GM23338 (cell line): ENCODE measurements around the gene ARHGAP11A. TPM values are rescaled to one million over a fixed set of nuclear protein-coding genes. Genes with fewer than 3 reads are reported as not detected.

Experiments
- ATAC-seq: fragments of 200-7000 bp; cut with Tn5 transposase; 3 replicates; pipeline ENCODE4 v1.9.1; 2020
- DNase-seq: peaks from one replicate; pipeline ENCODE4 v3.0.0-alpha.2; 2015; ENCODE audit warnings: low spot score
- H2AFZ ChIP-seq: fragments of 200-600 bp; sonication (generic); 2 replicates; pipeline ENCODE4 v1.8.0; 2016; ENCODE audit warnings: antibody characterized with exemption, mild to moderate bottlenecking, moderate library complexity
- H3F3A ChIP-seq: fragments of 200-600 bp; sonication (generic); replicated peaks from 2 replicates; pipeline ENCODE4 v1.8.0; 2017; ENCODE audit warnings: antibody characterized with exemption, mixed run types, low read depth
- H3K27ac ChIP-seq: fragments of 200-600 bp; sonication (generic); 2 replicates; pipeline ENCODE4 v1.6.1; 2016; ENCODE audit warnings: low read depth
- H3K27me3 ChIP-seq: fragments of 200-600 bp; sonication (generic); 2 replicates; pipeline ENCODE4 v1.8.0; 2016; ENCODE audit warnings: mild to moderate bottlenecking, mixed run types, moderate library complexity; ENCODE audit not compliant: insufficient read depth
- H3K36me3 ChIP-seq: fragments of 200-600 bp; sonication (generic); 2 replicates; pipeline ENCODE4 v1.8.0; 2016; ENCODE audit warnings: mild to moderate bottlenecking; ENCODE audit not compliant: insufficient read depth
- H3K4me1 ChIP-seq: fragments of 200-600 bp; sonication (generic); 2 replicates; pipeline ENCODE4 v1.8.0; 2016; ENCODE audit warnings: mild to moderate bottlenecking, moderate library complexity; ENCODE audit not compliant: insufficient read depth
- H3K4me2 ChIP-seq: fragments of 200-600 bp; sonication (generic); 2 replicates; pipeline ENCODE4 v1.7.1; 2017; ENCODE audit warnings: mixed run types
- H3K4me3 ChIP-seq: fragments of 200-600 bp; sonication (generic); 2 replicates; pipeline ENCODE4 v1.6.1; 2016; ENCODE audit warnings: mixed run types
- H3K79me2 ChIP-seq: fragments of 200-600 bp; sonication (generic); replicated peaks from 2 replicates; pipeline ENCODE4 v1.8.0; 2017; ENCODE audit warnings: mild to moderate bottlenecking; ENCODE audit not compliant: insufficient read depth
- H3K9me2 ChIP-seq: fragments of 200-600 bp; sonication (generic); 2 replicates; pipeline ENCODE4 v1.8.0; 2017; ENCODE audit not compliant: insufficient read depth
- H4K20me1 ChIP-seq: fragments of 200-600 bp; sonication (generic); replicated peaks from 2 replicates; pipeline ENCODE4 v1.8.0; 2017; ENCODE audit warnings: mild to moderate bottlenecking; ENCODE audit not compliant: insufficient read depth
- H3K27ac Mint-ChIP-seq: 2 replicates; pipeline ENCODE4 v1.8.0; 2020; ENCODE audit warnings: inconsistent platforms, mild to moderate bottlenecking, moderate library complexity, mixed read lengths
- H3K27me3 Mint-ChIP-seq: 3 replicates; pipeline ENCODE4 v1.8.0; 2022; ENCODE audit warnings: low read depth, mild to moderate bottlenecking, moderate library complexity, mixed read lengths, inconsistent platforms; ENCODE audit not compliant: insufficient read depth, poor library complexity
- H3K36me3 Mint-ChIP-seq: 3 replicates; pipeline ENCODE4 v1.8.0; 2021; ENCODE audit warnings: low read depth, mild to moderate bottlenecking, inconsistent platforms, moderate library complexity, mixed read lengths
- H3K4me1 Mint-ChIP-seq: 3 replicates; pipeline ENCODE4 v1.8.0; 2020; ENCODE audit warnings: mild to moderate bottlenecking, inconsistent platforms, mixed read lengths
- H3K4me3 Mint-ChIP-seq: 3 replicates; pipeline ENCODE4 v1.8.0; 2021; ENCODE audit warnings: moderate library complexity, mild to moderate bottlenecking, inconsistent platforms, mixed read lengths
- H3K9me3 Mint-ChIP-seq: 3 replicates; pipeline ENCODE4 v1.8.0; 2020; ENCODE audit warnings: moderate library complexity, mild to moderate bottlenecking, inconsistent platforms, mixed read lengths
- CREB1 ChIP-seq: fragments of 250-450 bp; sonication (Bioruptor Pico); IDR thresholded peaks from 2 replicates; pipeline ENCODE4 v1.5.0; 2020; ENCODE audit warnings: low read depth, mild to moderate bottlenecking, moderate library complexity
- ETS1 ChIP-seq: IDR thresholded peaks from 2 replicates; pipeline ENCODE4 v1.6.1; 2016; ENCODE audit warnings: antibody characterized with exemption
- EZH2 ChIP-seq: fragments of 200-600 bp; sonication (generic); IDR thresholded peaks from one replicate; pipeline ENCODE4 v1.8.0; 2017; ENCODE audit warnings: antibody characterized with exemption, mild to moderate bottlenecking, low read depth; ENCODE audit not compliant: unreplicated experiment
- EZH2phosphoT487 ChIP-seq: fragments of 200-600 bp; sonication (generic); IDR thresholded peaks from one replicate; pipeline ENCODE4 v1.8.1; 2018; ENCODE audit warnings: antibody characterized with exemption; ENCODE audit not compliant: unreplicated experiment
- JUNB ChIP-seq: IDR thresholded peaks from one replicate; pipeline ENCODE4 v1.6.1; 2016; ENCODE audit warnings: antibody characterized with exemption; ENCODE audit not compliant: unreplicated experiment
- NANOG ChIP-seq: IDR thresholded peaks from 2 replicates; pipeline ENCODE4 v1.6.1; 2016; ENCODE audit warnings: antibody characterized with exemption, borderline replicate concordance
- POLR2AphosphoS5 ChIP-seq: IDR thresholded peaks from 2 replicates; pipeline ENCODE4 v1.6.1; 2016; ENCODE audit warnings: antibody characterized with exemption, low read depth
- STAT1 ChIP-seq: IDR thresholded peaks from one replicate; pipeline ENCODE4 v1.6.1; 2016; ENCODE audit warnings: antibody characterized with exemption; ENCODE audit not compliant: unreplicated experiment
- ZNF114 ChIP-seq: fragments of 250-450 bp; sonication (Bioruptor Pico); IDR thresholded peaks from 2 replicates; pipeline ENCODE4 v1.5.0; 2020; ENCODE audit warnings: mild to moderate bottlenecking, moderate library complexity
- ZNF331 ChIP-seq: fragments of 250-450 bp; sonication (Bioruptor Pico); IDR thresholded peaks from 2 replicates; pipeline ENCODE4 v1.5.0; 2020; ENCODE audit warnings: low read depth, mild to moderate bottlenecking, moderate library complexity
- ZNF462 ChIP-seq: fragments of 250-450 bp; sonication (Bioruptor Pico); IDR thresholded peaks from 2 replicates; pipeline ENCODE4 v1.5.0; 2020; ENCODE audit warnings: mild to moderate bottlenecking, moderate library complexity
- polyA plus RNA-seq: library from polyadenylated mRNA; unstranded; fragments of >200 nt; fragmentation: Nextera tagmentation; extraction: Ambion mirVana; gene quantifications from 2 replicates; pipeline ENCODE4 v1.2.1, GENCODE V29; 2016
- total RNA-seq: library from RNA; depleted of rRNA; stranded (reverse); fragments of >200 nt; shearing (Covaris generic); gene quantifications from 2 replicates; pipeline ENCODE4 v1.2.3, GENCODE V29; 2014

ARHGAP11A gene
- total and polyA plus RNA-seq, 2 experiments from 2014 or later: 28.3 to 43.1 TPM

GRCh38 chr15:32674681-32675080 is 59.4 kb downstream of the ARHGAP11A start:
- no peak for ATAC-seq
- DNase-seq: no peak
- no peaks in the 10 kb centered on the region; the same call in 1 of the 2 replicates for H4K20me1 ChIP-seq
- no peak overlapping the region for H3K27ac Mint-ChIP-seq
- no peaks in the 10 kb centered on the region for H3F3A ChIP-seq
- no peaks in the 10 kb centered on the region for H3K9me2 ChIP-seq
- peaks cover 23% of the 10 kb centered on the region for H3K4me1 ChIP-seq
- H3K9me3 Mint-ChIP-seq: no peaks in the 10 kb centered on the region
- no peaks in the 10 kb centered on the region for H3K79me2 ChIP-seq
- peaks cover 29% of the 10 kb centered on the region for H3K4me1 Mint-ChIP-seq
- no peak for TF ChIP-seq NANOG
- no peak overlapping the region for H3K27ac ChIP-seq
- H3K27me3 ChIP-seq: no peaks in the 10 kb centered on the region
- H3K4me3 Mint-ChIP-seq: no peak overlapping the region
- no peak overlapping the region for H3K4me2 ChIP-seq
- no peak overlapping the region for H2AFZ ChIP-seq
- H3K36me3 Mint-ChIP-seq: no peaks in the 10 kb centered on the region
- no peak overlapping the region for H3K4me3 ChIP-seq
- no peaks in the 10 kb centered on the region for H3K36me3 ChIP-seq
- H3K27me3 Mint-ChIP-seq: peaks cover 6% of the 10 kb centered on the region

- Histone ChIP-seq H3K79me2 (no peaks in the 10 kb centered on the region), H3F3A (no peaks in the 10 kb centered on the region), H3K4me3 (no peak overlapping the region), H2AFZ (no peak overlapping the region), H3K36me3 (no peaks in the 10 kb centered on the region), H3K4me2 (no peak overlapping the region), H3K27me3 (no peaks in the 10 kb centered on the region), H3K9me2 (no peaks in the 10 kb centered on the region), H4K20me1 (no peaks in the 10 kb centered on the region; the same call in 1 of the 2 replicates), H3K27ac (no peak overlapping the region), H3K4me1 (peaks cover 15% of the 10 kb centered on the region)
- H3K27ac Mint-ChIP-seq: no peak overlapping the region
- DNase-seq (no peak), ATAC-seq (no peak)
- no peak overlapping the region for H3K4me3 Mint-ChIP-seq
- peaks cover 21% of the 10 kb centered on the region for H3K4me1 Mint-ChIP-seq
- peaks cover 2% of the 10 kb centered on the region; the same call in 2 of the 3 replicates for H3K36me3 Mint-ChIP-seq
- TF ChIP-seq EZH2phosphoT487 (no peak), CREB1 (CRISPR knock-in tag) (no peak), ZNF462 (CRISPR knock-in tag) (no peak), STAT1 (no peak), ZNF114 (no peak), EZH2 (no peak), JUNB (no peak), NANOG (no peak), ETS1 (no peak), ZNF331 (CRISPR knock-in tag) (no peak), POLR2AphosphoS5 (no peak)
- no peaks in the 10 kb centered on the region for H3K9me3 Mint-ChIP-seq
- H3K27me3 Mint-ChIP-seq: peaks cover 8% of the 10 kb centered on the region
These were observed 60.2 kb downstream of the ARHGAP11A start for GRCh38 chr15:32675466-32675865.
